ENCODE results near the gene TAMALIN.

The TAMALIN gene

GRCh38 chr12:51994959-51995358 is 11.8 kb upstream of the TAMALIN start:
- H3K4me3 ChIP-seq (replicated peaks; ENCODE audit: insufficient read depth, low read length) = no peak overlapping the region
- no peak for TF ChIP-seq GABPA (IDR thresholded peaks at IDR 0.05; ENCODE audit: low read depth)
- TF ChIP-seq SPI1 (IDR thresholded peaks at IDR 0.05; ENCODE audit: borderline replicate concordance, low read depth) = no peak
- TF ChIP-seq POLR2AphosphoS5 (IDR thresholded peaks at IDR 0.05; ENCODE audit: low read depth) = no peak
- TF ChIP-seq CTCF (IDR thresholded peaks at IDR 0.05; ENCODE audit: insufficient read depth, low read length) = no peak
- no peak for TF ChIP-seq REST (IDR thresholded peaks at IDR 0.05; ENCODE audit: insufficient replicate concordance, low read depth)
- no peaks in the 10 kb centered on the region for H3K27me3 ChIP-seq (ENCODE audit: insufficient read depth, poor library complexity, severe bottlenecking)
- no peak overlapping the region for H3K27ac ChIP-seq (replicated peaks)
- DNase-seq (ENCODE audit: low read depth in 1 of 2, low spot score in 1 of 2) = no peak

GRCh38 chr12:51997136-51997535 is 9.6 kb upstream of the TAMALIN start:
- no peak for TF ChIP-seq CTCF (IDR thresholded peaks at IDR 0.05; ENCODE audit: insufficient read depth, low read length)
- DNase-seq (ENCODE audit: low read depth in 1 of 2, low spot score in 1 of 2) = no peak
- Histone ChIP-seq H3K4me3 (replicated peaks; ENCODE audit: insufficient read depth, low read length) (no peak overlapping the region), H3K27me3 (ENCODE audit: insufficient read depth, poor library complexity, severe bottlenecking) (no peaks in the 10 kb centered on the region), H3K27ac (replicated peaks) (no peak overlapping the region)

- Histone ChIP-seq H3K27ac (replicated peaks) (no peak overlapping the region), H3K27me3 (ENCODE audit: insufficient read depth, poor library complexity, severe bottlenecking) (peaks cover 18% of the 10 kb centered on the region), H3K4me3 (replicated peaks; ENCODE audit: insufficient read depth, low read length) (no peak overlapping the region)
- DNase-seq (ENCODE audit: low read depth in 1 of 2, low spot score in 1 of 2) = no peak
- TF ChIP-seq POLR2AphosphoS5 (IDR thresholded peaks at IDR 0.05; ENCODE audit: low read depth) = no peak
- TF ChIP-seq CTCF (IDR thresholded peaks at IDR 0.05; ENCODE audit: insufficient read depth, low read length) = no peak
- TF ChIP-seq GABPA (IDR thresholded peaks at IDR 0.05; ENCODE audit: low read depth) = no peak
- TF ChIP-seq SPI1 (IDR thresholded peaks at IDR 0.05; ENCODE audit: borderline replicate concordance, low read depth) = no peak
- no peak for TF ChIP-seq REST (IDR thresholded peaks at IDR 0.05; ENCODE audit: insufficient replicate concordance, low read depth)
These were observed 3.7 kb upstream of the TAMALIN start for GRCh38 chr12:52003016-52003550.

- Histone ChIP-seq H3K27ac (replicated peaks) (no peak overlapping the region), H3K4me3 (replicated peaks; ENCODE audit: insufficient read depth, low read length) (no peak overlapping the region), H3K27me3 (ENCODE audit: insufficient read depth, poor library complexity, severe bottlenecking) (peaks cover 22% of the 10 kb centered on the region)
- DNase-seq (ENCODE audit: low read depth in 1 of 2, low spot score in 1 of 2) = no peak
- TF ChIP-seq SPI1 (IDR thresholded peaks at IDR 0.05; ENCODE audit: borderline replicate concordance, low read depth) = no peak
- no peak for TF ChIP-seq CTCF (IDR thresholded peaks at IDR 0.05; ENCODE audit: insufficient read depth, low read length)
- TF ChIP-seq POLR2AphosphoS5 (IDR thresholded peaks at IDR 0.05; ENCODE audit: low read depth) = no peak
- TF ChIP-seq GABPA (IDR thresholded peaks at IDR 0.05; ENCODE audit: low read depth) = no peak
- no peak for TF ChIP-seq REST (IDR thresholded peaks at IDR 0.05; ENCODE audit: insufficient replicate concordance, low read depth)
These were observed 3.2 kb upstream of the TAMALIN start for GRCh38 chr12:52003591-52003990.

Measured in HL-60 (cell line).